ENCODE measurements around the gene LMNA. TPM values are rescaled to one million over a fixed set of nuclear protein-coding genes. Genes with fewer than 3 reads are reported as not detected.

LMNA gene
- total RNA-seq, 4 donors from 2014 or later, result 235 to 412 (median 327) TPM

- H3K27ac ChIP-seq, result peak overlapping the region in 2 of 3 donors; percentile 9 to 24
These were observed 28.3 kb upstream of the LMNA start for GRCh38 chr1:156086256-156086662.

GRCh38 chr1:156089704-156090103 is 24.8 kb upstream of the LMNA start:
- DNase-seq, result no peak

More at GRCh38 chr1:156086256-156086662, 28.3 kb upstream of the LMNA start:
- TF ChIP-seq POLR2A (IDR thresholded peaks at IDR 0.05), result no peak
- TF ChIP-seq CTCF (IDR thresholded peaks at IDR 0.05), result no peak
- Histone ChIP-seq H3K9me3 (no peaks in the 10 kb centered on the region), H3K27me3 (no peaks in the 10 kb centered on the region), H3K4me1 (peaks cover 8 to 27% of the 10 kb centered on the region in 2 donors), H3K4me3 (replicated peaks in 1 of 3) (no peak overlapping the region), H3K36me3 (no peaks in the 10 kb centered on the region)
- WGBS, 2 donors, result 5 to 10% methylated on average over 1 of the region's 1 CpG
- intact Hi-C loops (cut with DNase I), result no loop called here
- DNase-seq, result peak; percentile 85 to 86

GRCh38 chr1:156090138-156090839 is 24.2 kb upstream of the LMNA start:
- DNase-seq, result no peak
- H3K4me3 ChIP-seq (replicated peaks in 1 of 3), result no peak overlapping the region
- H3K4me1 ChIP-seq, result peaks cover 0 to 19% of the 10 kb centered on the region in 2 donors
- TF ChIP-seq CTCF (IDR thresholded peaks at IDR 0.05) (no peak), POLR2A (IDR thresholded peaks at IDR 0.05) (no peak)
- intact Hi-C loops (cut with DNase I), result no loop called here
- H3K36me3 ChIP-seq, result no peaks in the 10 kb centered on the region
- H3K9me3 ChIP-seq, result no peaks in the 10 kb centered on the region
- no peaks in the 10 kb centered on the region for H3K27me3 ChIP-seq
- 40 to 42% methylated on average over 5 of the region's 5 CpGs for WGBS, 2 donors
- H3K27ac ChIP-seq, result no peak overlapping the region

More at GRCh38 chr1:156089704-156090103, 24.8 kb upstream of the LMNA start:
- TF ChIP-seq POLR2A (IDR thresholded peaks at IDR 0.05) (no peak), CTCF (IDR thresholded peaks at IDR 0.05) (no peak)
- Histone ChIP-seq H3K36me3 (no peaks in the 10 kb centered on the region), H3K27ac (no peak overlapping the region), H3K4me1 (peaks cover 0 to 19% of the 10 kb centered on the region in 2 donors), H3K9me3 (no peaks in the 10 kb centered on the region), H3K4me3 (replicated peaks in 1 of 3) (no peak overlapping the region), H3K27me3 (no peaks in the 10 kb centered on the region)
- intact Hi-C loops (cut with DNase I), result no loop called here
- WGBS, 2 donors, result 71 to 74% methylated on average over 3 to 6 of the region's 6 CpGs

- intact Hi-C loops (cut with DNase I), result no loop called here
- TF ChIP-seq CTCF (IDR thresholded peaks at IDR 0.05) (peak; percentile 68 to 94 (median 86)), POLR2A (IDR thresholded peaks at IDR 0.05) (no peak)
- no peaks in the 10 kb centered on the region for H3K9me3 ChIP-seq
- 35 to 43% methylated on average over 8 to 14 of the region's 14 CpGs for WGBS, 2 donors
- H3K27ac ChIP-seq, result no peak overlapping the region
- peak; percentile 88 to 94 for DNase-seq
- H3K27me3 ChIP-seq, result no peaks in the 10 kb centered on the region
- no peak overlapping the region for H3K4me3 ChIP-seq (replicated peaks in 1 of 3)
- H3K36me3 ChIP-seq, result no peaks in the 10 kb centered on the region
- H3K4me1 ChIP-seq, result peaks cover 0 to 19% of the 10 kb centered on the region in 2 donors
These were observed 23.7 kb upstream of the LMNA start for GRCh38 chr1:156090840-156091188.

- no peaks in the 10 kb centered on the region for H3K36me3 ChIP-seq
- H3K9me3 ChIP-seq, result no peaks in the 10 kb centered on the region
- DNase-seq, result no peak
- intact Hi-C loops (cut with DNase I), result no loop called here
- peaks cover 0 to 18% of the 10 kb centered on the region in 2 donors for H3K4me1 ChIP-seq
- no peak overlapping the region for H3K27ac ChIP-seq
- no peak for TF ChIP-seq POLR2A (IDR thresholded peaks at IDR 0.05)
- TF ChIP-seq CTCF (IDR thresholded peaks at IDR 0.05), result no peak
- WGBS, 2 donors, result 75 to 79% methylated on average over 2 of the region's 2 CpGs
- H3K4me3 ChIP-seq (replicated peaks in 1 of 3), result no peak overlapping the region
- H3K27me3 ChIP-seq, result no peaks in the 10 kb centered on the region
These were observed 22.9 kb upstream of the LMNA start for GRCh38 chr1:156091610-156092009.
